DND-41 (cell line): Measurements from ENCODE around the gene SPARCL1.
A peak's percentile ranks its signal among the peaks of the same experiment; 100 is the strongest.

Experiments
- ATAC-seq: fragments of 200-7000 bp; cut with Tn5 transposase; 3 replicates; pipeline ENCODE4 v1.9.1; 2021; ENCODE audit warnings: low read depth; ENCODE audit not compliant: insufficient read depth
- DNase-seq: peaks from one replicate; pipeline ENCODE4 v3.0.0-alpha.2; 2020
- H2AFZ ChIP-seq: 2 replicates; pipeline ENCODE4 v1.6.0; 2012; ENCODE audit warnings: low read depth, low read length
- H3K27ac ChIP-seq: 2 replicates; pipeline ENCODE4 v1.5.1; 2012; ENCODE audit warnings: low read length, inconsistent platforms
- H3K27me3 ChIP-seq: fragments of 200-600 bp; sonication (generic); 2 replicates; pipeline ENCODE4 v1.6.0; 2012; ENCODE audit warnings: low read length, mild to moderate bottlenecking, inconsistent platforms; ENCODE audit not compliant: insufficient read depth, poor library complexity
- H3K36me3 ChIP-seq: 2 replicates; pipeline ENCODE4 v1.5.1; 2012; ENCODE audit warnings: low read length, inconsistent platforms; ENCODE audit not compliant: insufficient read depth
- H3K4me1 ChIP-seq: 2 replicates; pipeline ENCODE4 v1.5.1; 2012; ENCODE audit warnings: mild to moderate bottlenecking, low read length; ENCODE audit not compliant: insufficient read depth
- H3K4me2 ChIP-seq: 2 replicates; pipeline ENCODE4 v1.6.0; 2012; ENCODE audit warnings: mild to moderate bottlenecking, moderate library complexity, low read length, inconsistent platforms; ENCODE audit not compliant: insufficient read depth
- H3K4me3 ChIP-seq, 2 experiments: fragments of 200-600 bp in 1 of 2; shearing (Covaris generic) in 1 of 2; 2 replicates each; pipeline ENCODE4 v1.5.1; 2012 to 2016; ENCODE audit warnings: inconsistent platforms in 2 of 2, low read length in 2 of 2, mild to moderate bottlenecking in 2 of 2, low read depth in 1 of 2, moderate library complexity in 1 of 2
- H3K79me2 ChIP-seq: 2 replicates; pipeline ENCODE4 v1.6.0; 2012; ENCODE audit warnings: low read length, inconsistent platforms; ENCODE audit not compliant: insufficient read depth
- H3K9ac ChIP-seq: 2 replicates; pipeline ENCODE4 v1.6.0; 2012; ENCODE audit warnings: low read depth, mild to moderate bottlenecking, inconsistent platforms, low read length, moderate library complexity
- H3K9me3 ChIP-seq: 2 replicates; pipeline ENCODE4 v1.5.1; 2012; ENCODE audit warnings: low read length, moderate library complexity, mild to moderate bottlenecking, inconsistent platforms; ENCODE audit not compliant: insufficient read depth, severe bottlenecking
- H4K20me1 ChIP-seq: 2 replicates; pipeline ENCODE4 v1.6.0; 2012; ENCODE audit warnings: low read length; ENCODE audit not compliant: insufficient read depth
- CTCF ChIP-seq: IDR thresholded peaks from 2 replicates; pipeline ENCODE4 v1.5.1; 2012; ENCODE audit warnings: borderline replicate concordance, low read length, moderate library complexity, mild to moderate bottlenecking; ENCODE audit not compliant: poor library complexity, severe bottlenecking; ENCODE audit errors: extremely low read depth
- EZH2 ChIP-seq: IDR thresholded peaks from 3 replicates; pipeline ENCODE4 v1.6.1; 2012; ENCODE audit warnings: borderline replicate concordance, low read depth, mild to moderate bottlenecking, moderate library complexity, low read length, inconsistent platforms; ENCODE audit not compliant: severe bottlenecking

The SPARCL1 gene

DNA sequence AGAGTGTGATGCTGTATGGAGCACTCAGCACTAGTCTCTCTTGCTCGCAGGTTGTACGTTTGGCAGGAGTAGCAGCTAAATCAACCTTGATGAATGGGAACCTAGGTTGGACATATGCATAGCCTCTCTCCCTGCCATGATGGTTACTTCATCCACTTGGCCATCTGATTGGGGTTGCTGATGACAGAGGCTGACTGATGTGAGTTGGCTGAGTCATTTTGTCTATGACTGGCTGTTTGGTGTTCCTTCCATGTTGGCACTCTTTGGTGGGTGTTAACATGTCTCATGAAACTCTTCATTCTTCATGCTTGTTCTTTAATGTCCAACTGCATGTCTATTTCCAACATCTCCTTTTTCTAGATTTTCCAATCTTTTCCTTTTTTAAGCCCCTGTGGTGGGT is 31.6 kb upstream of the SPARCL1 start:
- Histone ChIP-seq H3K9ac (no peak overlapping the region), H3K9me3 (no peaks in the 10 kb centered on the region), H3K27ac (no peak overlapping the region), H3K4me1 (peaks cover 18% of the 10 kb centered on the region), H4K20me1 (no peaks in the 10 kb centered on the region), H3K36me3 (no peaks in the 10 kb centered on the region), H2AFZ (no peak overlapping the region), H3K79me2 (no peaks in the 10 kb centered on the region), H3K27me3 (no peaks in the 10 kb centered on the region), H3K4me2 (no peak overlapping the region), H3K4me3 (no peak overlapping the region)
- TF ChIP-seq EZH2 (no peak), CTCF (no peak)
- DNase-seq, result no peak
- ATAC-seq, result no peak

DNA sequence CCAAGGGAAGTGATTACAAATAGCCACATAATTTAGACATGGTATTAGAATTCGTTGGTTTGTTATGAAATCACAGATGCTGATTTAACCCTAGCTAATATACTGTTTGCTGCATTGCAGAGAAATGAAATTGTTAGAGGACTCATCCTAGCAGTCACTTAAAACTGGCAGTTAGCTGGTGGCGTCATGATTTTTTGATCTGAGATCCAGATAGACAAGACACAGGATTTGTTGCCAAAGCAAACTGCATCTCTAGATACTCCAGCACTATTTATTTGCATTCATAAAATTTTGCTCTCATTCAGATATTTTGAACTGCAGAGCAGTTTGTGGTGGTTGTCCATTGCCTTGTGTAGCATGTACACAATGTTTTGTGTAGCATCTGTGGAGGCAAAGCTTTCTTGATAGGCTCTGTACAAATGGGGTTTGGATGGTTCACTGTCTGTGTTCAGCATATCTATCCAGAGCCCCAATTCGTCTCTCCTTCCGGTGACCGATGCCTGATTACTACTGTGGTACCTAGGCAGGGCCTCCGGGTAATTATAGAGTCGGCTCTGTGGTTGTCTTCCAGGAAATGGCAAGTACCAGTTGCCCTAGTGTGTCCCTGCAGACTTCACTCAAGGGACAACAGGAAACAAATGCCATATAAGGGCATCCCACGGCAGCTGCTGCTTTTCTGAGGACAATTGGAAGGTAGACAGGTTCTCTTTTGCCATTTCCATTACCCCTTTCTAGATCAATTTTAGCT is 30.1 kb upstream of the SPARCL1 start:
- ATAC-seq, result peak; percentile 99
- H3K36me3 ChIP-seq, result no peaks in the 10 kb centered on the region
- no peaks in the 10 kb centered on the region for H3K9me3 ChIP-seq
- TF ChIP-seq CTCF, result no peak
- no peak for TF ChIP-seq EZH2
- no peaks in the 10 kb centered on the region for H3K27me3 ChIP-seq
- H3K4me2 ChIP-seq, result peak overlapping the region; percentile 54; the same call in 1 of the 2 replicates
- H3K9ac ChIP-seq, result no peak overlapping the region
- H3K27ac ChIP-seq, result peak overlapping the region; percentile 62
- H3K79me2 ChIP-seq, result no peaks in the 10 kb centered on the region
- DNase-seq, result peak; percentile 85
- no peaks in the 10 kb centered on the region for H4K20me1 ChIP-seq
- peak overlapping the region; percentile 51; the same call in 1 of the 2 replicates for H2AFZ ChIP-seq
- no peak overlapping the region; a peak in 1 of 4 replicates for H3K4me3 ChIP-seq
- peaks cover 18% of the 10 kb centered on the region for H3K4me1 ChIP-seq

- no peak for TF ChIP-seq EZH2
- TF ChIP-seq CTCF, result no peak
- no peak overlapping the region for H3K4me3 ChIP-seq
- H3K27me3 ChIP-seq, result no peaks in the 10 kb centered on the region
- peaks cover 18% of the 10 kb centered on the region for H3K4me1 ChIP-seq
- H2AFZ ChIP-seq, result no peak overlapping the region
- DNase-seq (no peak), ATAC-seq (no peak)
- no peaks in the 10 kb centered on the region for H3K36me3 ChIP-seq
- no peaks in the 10 kb centered on the region for H3K79me2 ChIP-seq
- H3K9ac ChIP-seq, result no peak overlapping the region
- no peaks in the 10 kb centered on the region for H3K9me3 ChIP-seq
- no peak overlapping the region for H3K4me2 ChIP-seq
- H4K20me1 ChIP-seq, result no peaks in the 10 kb centered on the region
- no peak overlapping the region for H3K27ac ChIP-seq
Measured at GRCh38 chr4:87557348-87557747, 28.2 kb upstream of the SPARCL1 start.
